HCT116 (cell line): ENCODE results near the gene SPATA31E1. TPM values are rescaled to one million over a fixed set of nuclear protein-coding genes. Genes with fewer than 3 reads are reported as not detected.

Experiments used
- ATAC-seq: fragments of 200-7000 bp; cut with Tn5 transposase; 2 replicates; pipeline ENCODE4 v1.9.1; 2020; ENCODE audit warnings: mild to moderate bottlenecking, moderate library complexity
- BruUV-seq: library from RNA; stranded (reverse); fragments of 400-500 nt; replicated peaks from 2 replicates; lab custom pipeline; 2021; lab: Mats Ljungman, UMichigan
- CTCF ChIA-PET: fragments of 300-600 bp; sonication (Branson Sonifier 250); formaldehyde crosslinking; loops from one replicate; lab custom pipeline; 2021; ENCODE audit warnings: antibody characterized with exemption; lab: Charles Lee
- POLR2A ChIA-PET: fragments of 300-600, 350-600 bp; sonication (Branson Sonifier 250); formaldehyde crosslinking; loops from one replicate; lab custom pipeline; 2021; ENCODE audit warnings: antibody characterized with exemption; lab: Charles Lee
- RAD21 ChIA-PET, 2 experiments: fragments of 300-600 bp; sonication (Branson Sonifier 250); formaldehyde crosslinking; loops; one replicate each; lab custom pipeline; 2023; ENCODE audit warnings: low total read pairs in 2 of 2; ENCODE audit not compliant: uncharacterized antibody in 2 of 2, unreplicated experiment in 2 of 2, low non-redundant PET in 1 of 2; lab: Charles Lee
- DNase-seq: peaks from one replicate; pipeline ENCODE4 v3.0.0-alpha.2; 2010; ENCODE audit warnings: low read depth, low spot score
- H2AFZ ChIP-seq: fragments of 200-600 bp; shearing (Covaris generic), sonication (generic); 2 replicates; pipeline ENCODE4 v1.6.1; 2017; ENCODE audit warnings: low read depth, mixed run types, mixed read lengths, antibody characterized with exemption, low read length; ENCODE audit not compliant: poor library complexity, severe bottlenecking
- H3K27ac ChIP-seq: 2 replicates; pipeline ENCODE4 v1.5.1; 2012; ENCODE audit warnings: low read depth, low read length
- H3K27me3 ChIP-seq: fragments of 200-600 bp; sonication (generic); 2 replicates; pipeline ENCODE4 v1.6.1; 2016; ENCODE audit warnings: mixed run types, low read length, mixed read lengths; ENCODE audit not compliant: insufficient read depth
- H3K36me3 ChIP-seq, 2 experiments: fragments of 200-500 bp in 1 of 2; fragments of 200-600 bp in 1 of 2; sonication (Bioruptor generic) in 1 of 2; sonication (generic) in 1 of 2; 2 replicates each; pipeline versions ENCODE4 v1.5.1 to v1.6.1; 2014 to 2016; ENCODE audit warnings: low read length in 2 of 2, inconsistent platforms in 1 of 2, mixed read lengths in 1 of 2, mixed run types in 1 of 2; ENCODE audit not compliant: insufficient read depth in 2 of 2, control insufficient read depth in 1 of 2
- H3K4me1 ChIP-seq, 2 experiments: fragments of 200-600 bp in 1 of 2; sonication (generic) in 1 of 2; 2 replicates each; pipeline versions ENCODE4 v1.5.1 to v1.6.1; 2012 to 2017; ENCODE audit warnings: low read length in 2 of 2, inconsistent platforms in 1 of 2, mild to moderate bottlenecking in 1 of 2, mixed read lengths in 1 of 2, mixed run types in 1 of 2, moderate library complexity in 1 of 2; ENCODE audit not compliant: insufficient read depth in 2 of 2, control insufficient read depth in 1 of 2
- H3K4me2 ChIP-seq: fragments of 200-600 bp; sonication (generic); 2 replicates; pipeline ENCODE4 v1.6.1; 2017; ENCODE audit warnings: mixed run types, low read length, mixed read lengths
- H3K4me3 ChIP-seq, 2 experiments: fragments of 200-600 bp in 1 of 2; sonication (generic) in 1 of 2; replicated peaks in 1 of 2; 2 replicates each; pipeline ENCODE4 v1.5.1; 2011 to 2016; ENCODE audit warnings: low read length in 2 of 2, control low read depth in 1 of 2, low read depth in 1 of 2, mild to moderate bottlenecking in 1 of 2, mixed read lengths in 1 of 2, mixed run types in 1 of 2
- H3K79me2 ChIP-seq: fragments of 200-600 bp; sonication (generic); 2 replicates; pipeline ENCODE4 v1.6.1; 2017; ENCODE audit warnings: mild to moderate bottlenecking, mixed run types, low read length, moderate library complexity, mixed read lengths; ENCODE audit not compliant: insufficient read depth
- H3K9ac ChIP-seq: fragments of 200-600 bp; sonication (generic); 2 replicates; pipeline ENCODE4 v1.6.1; 2016; ENCODE audit warnings: low read length, mixed read lengths
- H3K9me2 ChIP-seq: fragments of 200-600 bp; sonication (generic), shearing (Covaris generic); 2 replicates; pipeline ENCODE4 v1.6.1; 2017; ENCODE audit warnings: mixed run types, mild to moderate bottlenecking, moderate library complexity; ENCODE audit not compliant: insufficient read depth
- H3K9me3 ChIP-seq, 2 experiments: fragments of 200-500 bp in 1 of 2; fragments of 200-600 bp in 1 of 2; sonication (Bioruptor generic) in 1 of 2; sonication (generic) in 1 of 2; 2 replicates each; pipeline ENCODE4 v1.6.1; 2014 to 2017; ENCODE audit warnings: low read length in 2 of 2, mixed read lengths in 2 of 2, inconsistent platforms in 1 of 2, low read depth in 1 of 2, mild to moderate bottlenecking in 1 of 2, mixed run types in 1 of 2, moderate library complexity in 1 of 2; ENCODE audit not compliant: control insufficient read depth in 1 of 2, insufficient read depth in 1 of 2
- H4K20me1 ChIP-seq: fragments of 200-600 bp; sonication (generic), shearing (Covaris generic); 2 replicates; pipeline ENCODE4 v1.6.1; 2017; ENCODE audit warnings: mixed run types, mild to moderate bottlenecking, moderate library complexity; ENCODE audit not compliant: insufficient read depth
- CBX3 ChIP-seq: IDR thresholded peaks from 2 replicates; pipeline ENCODE4 v1.6.1; 2012; ENCODE audit warnings: low read depth
- CEBPB ChIP-seq: IDR thresholded peaks from 2 replicates; pipeline ENCODE4 v1.6.1; 2012; ENCODE audit warnings: low read depth
- EGR1 ChIP-seq: IDR thresholded peaks from 2 replicates; pipeline ENCODE4 v1.6.1; 2012; ENCODE audit warnings: low read depth
- EZH2 ChIP-seq: fragments of 200-600 bp; sonication (generic); IDR thresholded peaks from 2 replicates; pipeline ENCODE4 v1.6.1; 2017; ENCODE audit warnings: antibody characterized with exemption, mixed run types
- FOSL1 ChIP-seq: IDR thresholded peaks from 2 replicates; pipeline ENCODE4 v1.6.1; 2012; ENCODE audit warnings: low read depth
- JUND ChIP-seq: IDR thresholded peaks from 2 replicates; pipeline ENCODE4 v1.6.1; 2012
- POLR2A ChIP-seq: IDR thresholded peaks from 2 replicates; pipeline ENCODE4 v1.7.0; 2011; ENCODE audit warnings: borderline replicate concordance; ENCODE audit not compliant: insufficient read depth, insufficient read length; ENCODE audit errors: extremely low read depth
- POLR2AphosphoS5 ChIP-seq: IDR thresholded peaks from 2 replicates; pipeline ENCODE4 v1.6.1; 2011; ENCODE audit warnings: mild to moderate bottlenecking, low read depth, low read length, moderate library complexity
- RAD21 ChIP-seq: IDR thresholded peaks from 2 replicates; pipeline ENCODE4 v1.6.1; 2012; ENCODE audit warnings: low read depth, mild to moderate bottlenecking
- SP1 ChIP-seq: IDR thresholded peaks from 2 replicates; pipeline ENCODE4 v1.6.1; 2012; ENCODE audit warnings: low read depth
- SRF ChIP-seq: IDR thresholded peaks from 2 replicates; pipeline ENCODE4 v1.6.1; 2012; ENCODE audit warnings: low read depth
- TCF7L2 ChIP-seq: IDR thresholded peaks from 2 replicates; pipeline ENCODE4 v1.7.0; 2011; ENCODE audit warnings: borderline replicate concordance, inconsistent platforms; ENCODE audit not compliant: insufficient read depth, insufficient read length; ENCODE audit errors: extremely low read depth
- ZBTB33 ChIP-seq: IDR thresholded peaks from 2 replicates; pipeline ENCODE4 v1.6.1; 2011; ENCODE audit warnings: mild to moderate bottlenecking, low read length, moderate library complexity; ENCODE audit not compliant: insufficient replicate concordance; ENCODE audit errors: extremely low read depth
- ZFX ChIP-seq: fragments of 450-650 bp; IDR thresholded peaks from 2 replicates; pipeline ENCODE4 v1.6.1; 2017
- ZNF274 ChIP-seq: fragments of 200-500 bp; sonication (Bioruptor generic); IDR thresholded peaks from 2 replicates; pipeline ENCODE4 v1.6.1; 2014; ENCODE audit warnings: mild to moderate bottlenecking, low read depth, low read length, inconsistent platforms
- intact Hi-C: fragments of 100-400 bp; cut with micrococcal nuclease; formaldehyde crosslinking; loops from 2 replicates; pipeline ENCODE4 v1.10.0; 2022
- total RNA-seq: library from RNA; stranded (reverse); gene quantifications from one replicate; pipeline ENCODE4 v1.2.1, GENCODE V29; 2021; ENCODE audit not compliant: unreplicated experiment
- TF ChIP-seq, protein P1 (sequence below): IDR thresholded peaks from 2 replicates; pipeline ENCODE4 v1.6.1; 2012
- TF ChIP-seq, protein P2 (sequence below): IDR thresholded peaks from 2 replicates; pipeline ENCODE4 v1.6.1; 2012
- TF ChIP-seq, protein P3 (sequence below), 3 experiments: fragments of 200-600 bp in 1 of 3; sonication (generic) in 1 of 3; IDR thresholded peaks in 2 of 3; conservative IDR thresholded peaks in 1 of 3; 2 replicates each; pipeline ENCODE4 v1.5.1; 2012 to 2017; ENCODE audit warnings: low read depth in 2 of 3, low read length in 2 of 3, antibody characterized with exemption in 1 of 3, borderline replicate concordance in 1 of 3, control low read depth in 1 of 3, mild to moderate bottlenecking in 1 of 3, mixed read lengths in 1 of 3, mixed run types in 1 of 3, moderate library complexity in 1 of 3; ENCODE audit not compliant: insufficient read depth in 1 of 3

Gene SPATA31E1
- total RNA-seq, 1 experiment from 2014 or later, result not detected

- no peak for TF ChIP-seq FOSL1
- no peak for TF ChIP-seq ZBTB33
- no peak for TF ChIP-seq POLR2A
- TF ChIP-seq ZFX, result no peak
- TF ChIP-seq, protein P1, sequence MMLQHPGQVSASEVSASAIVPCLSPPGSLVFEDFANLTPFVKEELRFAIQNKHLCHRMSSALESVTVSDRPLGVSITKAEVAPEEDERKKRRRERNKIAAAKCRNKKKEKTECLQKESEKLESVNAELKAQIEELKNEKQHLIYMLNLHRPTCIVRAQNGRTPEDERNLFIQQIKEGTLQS, result no peak
- no peak for TF ChIP-seq SRF
- no peak for TF ChIP-seq POLR2AphosphoS5
- TF ChIP-seq, protein P2, sequence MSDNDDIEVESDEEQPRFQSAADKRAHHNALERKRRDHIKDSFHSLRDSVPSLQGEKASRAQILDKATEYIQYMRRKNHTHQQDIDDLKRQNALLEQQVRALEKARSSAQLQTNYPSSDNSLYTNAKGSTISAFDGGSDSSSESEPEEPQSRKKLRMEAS, result no peak
- TF ChIP-seq JUND, result no peak
- TF ChIP-seq SP1, result no peak
- TF ChIP-seq EGR1, result no peak
- TF ChIP-seq CBX3, result no peak
These were observed 18.7 kb upstream of the SPATA31E1 start (continued) for GRCh38 chr9:87863882-87864465.

- no peak overlapping the region for H2AFZ ChIP-seq
- H4K20me1 ChIP-seq, result no peaks in the 10 kb centered on the region
- intact Hi-C loops, result no loop called here
- H3K27ac ChIP-seq, result no peak overlapping the region
- ATAC-seq, result no peak
- ChIA-PET POLR2A (no interaction called here), RAD21 (no interaction called here), CTCF (no interaction called here)
- H3K4me2 ChIP-seq, result no peak overlapping the region
- H3K9me2 ChIP-seq, result no peaks in the 10 kb centered on the region
- no peaks in the 10 kb centered on the region for H3K27me3 ChIP-seq
- H3K4me1 ChIP-seq, result peaks cover 3 to 22% of the 10 kb centered on the region in 2 experiments; a peak in 3 of 4 replicates
- no TSS peak for BruUV-seq
- no peak overlapping the region for H3K9ac ChIP-seq
- H3K4me3 ChIP-seq, result no peak overlapping the region
- no peak for DNase-seq
- H3K36me3 ChIP-seq, result no peaks in the 10 kb centered on the region
- no peaks in the 10 kb centered on the region for H3K79me2 ChIP-seq
- no peaks in the 10 kb centered on the region for H3K9me3 ChIP-seq
- TF ChIP-seq TCF7L2 (no peak), EZH2 (no peak), EGR1 (no peak), SRF (no peak), ZNF274 (no peak), CBX3 (no peak), CEBPB (no peak), ZFX (no peak), RAD21 (no peak)
- TF ChIP-seq, protein P3, sequence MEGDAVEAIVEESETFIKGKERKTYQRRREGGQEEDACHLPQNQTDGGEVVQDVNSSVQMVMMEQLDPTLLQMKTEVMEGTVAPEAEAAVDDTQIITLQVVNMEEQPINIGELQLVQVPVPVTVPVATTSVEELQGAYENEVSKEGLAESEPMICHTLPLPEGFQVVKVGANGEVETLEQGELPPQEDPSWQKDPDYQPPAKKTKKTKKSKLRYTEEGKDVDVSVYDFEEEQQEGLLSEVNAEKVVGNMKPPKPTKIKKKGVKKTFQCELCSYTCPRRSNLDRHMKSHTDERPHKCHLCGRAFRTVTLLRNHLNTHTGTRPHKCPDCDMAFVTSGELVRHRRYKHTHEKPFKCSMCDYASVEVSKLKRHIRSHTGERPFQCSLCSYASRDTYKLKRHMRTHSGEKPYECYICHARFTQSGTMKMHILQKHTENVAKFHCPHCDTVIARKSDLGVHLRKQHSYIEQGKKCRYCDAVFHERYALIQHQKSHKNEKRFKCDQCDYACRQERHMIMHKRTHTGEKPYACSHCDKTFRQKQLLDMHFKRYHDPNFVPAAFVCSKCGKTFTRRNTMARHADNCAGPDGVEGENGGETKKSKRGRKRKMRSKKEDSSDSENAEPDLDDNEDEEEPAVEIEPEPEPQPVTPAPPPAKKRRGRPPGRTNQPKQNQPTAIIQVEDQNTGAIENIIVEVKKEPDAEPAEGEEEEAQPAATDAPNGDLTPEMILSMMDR (IDR thresholded peaks at IDR 0.05 in 2 of 3, conservative IDR thresholded peaks at IDR 0.05 in 1 of 3; ENCODE audit: borderline replicate concordance in 1 of 3, insufficient read depth in 1 of 3, low read depth in 2 of 3, low read length in 2 of 3), result no peak
- TF ChIP-seq, protein P2, result no peak
These were observed 17.8 kb upstream of the SPATA31E1 start for GRCh38 chr9:87864915-87865314.
